ENCODE results near the gene MAT2B.

DNA sequence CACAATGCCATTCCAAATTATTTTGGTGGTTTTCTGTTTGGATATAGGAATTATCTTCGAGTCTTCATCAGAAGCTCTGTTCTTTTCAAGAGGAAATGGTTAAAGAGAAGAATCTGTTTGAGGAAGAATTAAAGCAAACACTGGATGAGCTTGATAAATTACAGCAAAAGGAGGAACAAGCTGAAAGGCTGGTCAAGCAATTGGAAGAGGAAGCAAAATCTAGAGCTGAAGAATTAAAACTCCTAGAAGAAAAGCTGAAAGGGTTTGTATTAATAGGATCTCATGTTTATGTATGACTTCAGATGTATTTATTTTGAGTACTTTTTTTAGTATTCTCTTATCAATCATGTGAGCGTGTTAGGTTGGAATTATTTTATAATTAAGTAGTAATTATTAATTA is 30.0 kb upstream of the MAT2B start:
- no peak for TF ChIP-seq CTCF (IDR thresholded peaks at IDR 0.05; ENCODE audit: insufficient read depth, low read length)
- no peak for TF ChIP-seq GABPA (IDR thresholded peaks at IDR 0.05; ENCODE audit: low read depth)
- TF ChIP-seq, protein P1, sequence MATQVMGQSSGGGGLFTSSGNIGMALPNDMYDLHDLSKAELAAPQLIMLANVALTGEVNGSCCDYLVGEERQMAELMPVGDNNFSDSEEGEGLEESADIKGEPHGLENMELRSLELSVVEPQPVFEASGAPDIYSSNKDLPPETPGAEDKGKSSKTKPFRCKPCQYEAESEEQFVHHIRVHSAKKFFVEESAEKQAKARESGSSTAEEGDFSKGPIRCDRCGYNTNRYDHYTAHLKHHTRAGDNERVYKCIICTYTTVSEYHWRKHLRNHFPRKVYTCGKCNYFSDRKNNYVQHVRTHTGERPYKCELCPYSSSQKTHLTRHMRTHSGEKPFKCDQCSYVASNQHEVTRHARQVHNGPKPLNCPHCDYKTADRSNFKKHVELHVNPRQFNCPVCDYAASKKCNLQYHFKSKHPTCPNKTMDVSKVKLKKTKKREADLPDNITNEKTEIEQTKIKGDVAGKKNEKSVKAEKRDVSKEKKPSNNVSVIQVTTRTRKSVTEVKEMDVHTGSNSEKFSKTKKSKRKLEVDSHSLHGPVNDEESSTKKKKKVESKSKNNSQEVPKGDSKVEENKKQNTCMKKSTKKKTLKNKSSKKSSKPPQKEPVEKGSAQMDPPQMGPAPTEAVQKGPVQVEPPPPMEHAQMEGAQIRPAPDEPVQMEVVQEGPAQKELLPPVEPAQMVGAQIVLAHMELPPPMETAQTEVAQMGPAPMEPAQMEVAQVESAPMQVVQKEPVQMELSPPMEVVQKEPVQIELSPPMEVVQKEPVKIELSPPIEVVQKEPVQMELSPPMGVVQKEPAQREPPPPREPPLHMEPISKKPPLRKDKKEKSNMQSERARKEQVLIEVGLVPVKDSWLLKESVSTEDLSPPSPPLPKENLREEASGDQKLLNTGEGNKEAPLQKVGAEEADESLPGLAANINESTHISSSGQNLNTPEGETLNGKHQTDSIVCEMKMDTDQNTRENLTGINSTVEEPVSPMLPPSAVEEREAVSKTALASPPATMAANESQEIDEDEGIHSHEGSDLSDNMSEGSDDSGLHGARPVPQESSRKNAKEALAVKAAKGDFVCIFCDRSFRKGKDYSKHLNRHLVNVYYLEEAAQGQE (IDR thresholded peaks at IDR 0.05; ENCODE audit: insufficient replicate concordance, low read depth) = no peak

Data from HL-60 (cell line).